Stomach (tissue), 9 donors: Measurements from ENCODE around the gene TAF4. TPM values are rescaled to one million over a fixed set of nuclear protein-coding genes. Genes with fewer than 3 reads are reported as not detected.

Experiments used
- DNase-seq, 2 donors: peaks; one replicate each; pipeline versions ENCODE4 v3.0.0 to v3.0.0-alpha.2; 2013 to 2019
- H3K27ac ChIP-seq, 5 donors: fragments of 200-600 bp in 4 of 5; sonication (generic) in 4 of 5; one replicate each; pipeline ENCODE4 v1.5.1; 2013 to 2019; ENCODE audit warnings: mild to moderate bottlenecking in 1 of 5, moderate library complexity in 1 of 5
- H3K27me3 ChIP-seq, 3 donors: fragments of 200-600 bp; sonication (generic); one replicate each; pipeline ENCODE4 v1.5.1; 2017 to 2019; ENCODE audit warnings: mixed run types in 1 of 3
- H3K36me3 ChIP-seq, 4 donors: fragments of 200-600 bp; sonication (generic); 1 replicate in 3 of 4; 2 replicates in 1 of 4; pipeline ENCODE4 v1.5.1; 2016 to 2019
- H3K4me1 ChIP-seq, 4 donors: fragments of 200-600 bp; sonication (generic); one replicate each; pipeline ENCODE4 v1.5.1; 2016 to 2019
- H3K4me3 ChIP-seq, 4 donors: fragments of 200-600 bp; sonication (generic) in 3 of 4; one replicate each; pipeline ENCODE4 v1.5.1; 2016 to 2019; ENCODE audit warnings: mild to moderate bottlenecking in 1 of 4
- H3K9me3 ChIP-seq, 4 donors: fragments of 200-600 bp; sonication (generic); one replicate each; pipeline ENCODE4 v1.5.1; 2016 to 2019
- CTCF ChIP-seq, 7 experiments: fragments of 450-650 bp in 4 of 7; fragments of 200-600 bp in 3 of 7; sonication (generic) in 3 of 7; IDR thresholded peaks; one replicate each; pipeline ENCODE4 v1.5.1; 2016 to 2019; ENCODE audit warnings: antibody characterized with exemption in 7 of 7, control low read depth in 2 of 7, mild to moderate bottlenecking in 1 of 7
- EP300 ChIP-seq: sonication (generic); formaldehyde crosslinking; IDR thresholded peaks from one replicate; pipeline ENCODE4 v1.6.1; 2017; ENCODE audit warnings: antibody characterized with exemption
- POLR2A ChIP-seq, 4 donors: fragments of 450-650 bp; IDR thresholded peaks; one replicate each; pipeline ENCODE4 v1.6.1; 2016; ENCODE audit warnings: antibody characterized with exemption in 4 of 4, control low read depth in 2 of 4, mild to moderate bottlenecking in 1 of 4, moderate library complexity in 1 of 4
- POLR2AphosphoS5 ChIP-seq, 3 donors: sonication (generic); formaldehyde crosslinking; IDR thresholded peaks; one replicate each; pipeline ENCODE4 v1.6.1; 2016; ENCODE audit warnings: antibody characterized with exemption in 3 of 3
- WGBS, 5 donors: extraction: QIAGEN DNeasy Blood & Tissue Kit in 3 of 5; methylation state at CpG; one replicate each; pipeline versions ENCODE4 v1.1.5 to v1.1.7; 2013 to 2018; 5-methylcytosine and 5-hydroxymethylcytosine counted together
- intact Hi-C: fragments of 100-400 bp; cut with DNase I; formaldehyde crosslinking; loops from one replicate; pipeline ENCODE4 v1.15.1; 2023; ENCODE audit warnings: low total_unique reads
- polyA plus RNA-seq, 3 donors: library from polyadenylated mRNA; stranded (reverse); fragments of 200-250 nt; gene quantifications; one replicate each; pipeline ENCODE4 v1.2.3, GENCODE V29; 2013
- total RNA-seq, 5 donors: library from RNA; depleted of rRNA; stranded (reverse); fragments of >200 nt; gene quantifications; one replicate each; pipeline versions ENCODE4 v1.1.0 to v1.2.3, GENCODE V29; 2014 to 2016
- donor health status: healthy with polysubstance abuse.
- donor health status: Bipolar disorder and iron deficiency.
- donor health status: healthy.

TAF4 gene
- total and polyA plus RNA-seq, 8 donors, result 3.2 to 33.9 (median 11.2) TPM

GRCh38 chr20:62066983-62067433 is 1.3 kb upstream of the TAF4 start:
- H3K4me3 ChIP-seq, result peak overlapping the region; percentile 65 to 79 (median 71)
- DNase-seq, result peak in 1 of 2 donors; percentile 80
- peak overlapping the region; percentile 49 to 94 (median 91) for H3K27ac ChIP-seq
- TF ChIP-seq POLR2A (IDR thresholded peaks at IDR 0.05) (no peak), CTCF (IDR thresholded peaks at IDR 0.05) (no peak), POLR2AphosphoS5 (IDR thresholded peaks at IDR 0.05) (no peak), EP300 (no peak)
- no peaks in the 10 kb centered on the region for H3K27me3 ChIP-seq
- intact Hi-C loops, result loop anchor here (5.0 kb wide), 2 partner anchors 70 to 335 kb away; no protein-coding TSS in a partner anchor
- no peaks in the 10 kb centered on the region for H3K36me3 ChIP-seq
- peaks cover 35 to 40% (median 37%) of the 10 kb centered on the region in 4 donors for H3K4me1 ChIP-seq
- H3K9me3 ChIP-seq, result no peaks in the 10 kb centered on the region
- WGBS, 5 donors, result 9 to 19% (median 15%) methylated on average over 15 of the region's 15 CpGs

- Histone ChIP-seq H3K36me3 (no peaks in the 10 kb centered on the region), H3K9me3 (no peaks in the 10 kb centered on the region), H3K27me3 (no peaks in the 10 kb centered on the region), H3K4me3 (peak overlapping the region; percentile 65 to 79 (median 71)), H3K4me1 (peaks cover 35 to 42% (median 38%) of the 10 kb centered on the region in 4 donors), H3K27ac (peak overlapping the region; percentile 90 to 95 (median 91))
- TF ChIP-seq POLR2AphosphoS5 (IDR thresholded peaks at IDR 0.05), result no peak
- TF ChIP-seq CTCF (IDR thresholded peaks at IDR 0.05), result no peak
- no peak for TF ChIP-seq POLR2A (IDR thresholded peaks at IDR 0.05)
- no peak for TF ChIP-seq EP300
- intact Hi-C loops, result loop anchor here (5.0 kb wide), 2 partner anchors 71 to 336 kb away; no protein-coding TSS in a partner anchor
- 0 to 1% (median 0%) methylated on average over 19 to 47 of the region's 47 CpGs for WGBS, 5 donors
- peak; percentile 57 to 85 for DNase-seq
Measured at GRCh38 chr20:62066339-62066982, 780 bp upstream of the TAF4 start.

- Histone ChIP-seq H3K36me3 (no peaks in the 10 kb centered on the region), H3K4me1 (peaks cover 35 to 55% (median 46%) of the 10 kb centered on the region in 4 donors), H3K27me3 (no peaks in the 10 kb centered on the region), H3K27ac (peak overlapping the region in 4 of 5 donors; percentile 63 to 94 (median 88)), H3K4me3 (peak overlapping the region; percentile 63 to 79 (median 68)), H3K9me3 (no peaks in the 10 kb centered on the region)
- TF ChIP-seq POLR2A (IDR thresholded peaks at IDR 0.05) (no peak), CTCF (IDR thresholded peaks at IDR 0.05) (no peak), EP300 (no peak), POLR2AphosphoS5 (IDR thresholded peaks at IDR 0.05) (no peak)
- peak; percentile 40 to 63 for DNase-seq
- WGBS, 5 donors, result 0 to 1% (median 0%) methylated on average over 13 to 130 of the region's 165 CpGs; no CpG with 5 or more reads in 1 of the 5 donors
- intact Hi-C loops, result loop anchor here (5.0 kb wide), 2 partner anchors 72 to 337 kb away; no protein-coding TSS in a partner anchor
Measured at GRCh38 chr20:62064770-62065673, 659 bp downstream of the TAF4 start.
